Stimulated activated CD4-positive, alpha-beta T cell treated with anti-CD3 and anti-CD28 coated beads, TNF-alpha, amount 100 ng/mL, for 4 hours (primary cell): ENCODE results near the gene ADCY2.

Experiments used
- DNase-seq, 3 experiments: peaks; one replicate each; pipeline ENCODE4 v3.0.0-alpha.2; 2020; ENCODE audit warnings: low read depth in 3 of 3

The ADCY2 gene

GRCh38 chr5:7503564-7503963 lies 107.6 kb downstream of the ADCY2 start:
- DNase-seq: no peak

GRCh38 chr5:7515284-7515914 lies 119.5 kb downstream of the ADCY2 start:
- DNase-seq: no peak

DNA sequence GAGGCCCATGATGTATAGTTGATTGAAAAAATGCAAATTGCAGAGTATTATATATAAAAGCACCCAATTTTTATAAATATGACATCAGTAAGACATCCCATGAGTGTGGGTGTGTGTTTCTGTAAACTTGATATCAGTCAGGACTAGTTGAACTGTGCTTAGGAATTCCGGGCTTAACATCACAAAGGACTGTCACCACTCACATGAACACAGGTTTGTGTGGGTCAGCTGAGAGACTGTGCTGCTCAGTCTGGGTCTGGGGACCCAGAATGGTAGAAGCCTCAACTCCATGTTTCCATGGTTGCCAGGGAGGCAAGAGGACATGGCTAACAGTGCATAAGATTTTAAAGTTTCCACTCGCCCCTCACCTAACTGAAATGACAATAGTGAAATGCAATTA lies 120.3 kb downstream of the ADCY2 start:
- no peak for DNase-seq

GRCh38 chr5:7517006-7517405 lies 121.1 kb downstream of the ADCY2 start:
- no peak for DNase-seq

- no peak for DNase-seq
Measured at GRCh38 chr5:7518947-7519560, 123.1 kb downstream of the ADCY2 start.

GRCh38 chr5:7519564-7519963 lies 123.6 kb downstream of the ADCY2 start:
- DNase-seq: no peak

- no peak for DNase-seq
Measured at GRCh38 chr5:7529880-7530279, 133.9 kb downstream of the ADCY2 start.

DNA sequence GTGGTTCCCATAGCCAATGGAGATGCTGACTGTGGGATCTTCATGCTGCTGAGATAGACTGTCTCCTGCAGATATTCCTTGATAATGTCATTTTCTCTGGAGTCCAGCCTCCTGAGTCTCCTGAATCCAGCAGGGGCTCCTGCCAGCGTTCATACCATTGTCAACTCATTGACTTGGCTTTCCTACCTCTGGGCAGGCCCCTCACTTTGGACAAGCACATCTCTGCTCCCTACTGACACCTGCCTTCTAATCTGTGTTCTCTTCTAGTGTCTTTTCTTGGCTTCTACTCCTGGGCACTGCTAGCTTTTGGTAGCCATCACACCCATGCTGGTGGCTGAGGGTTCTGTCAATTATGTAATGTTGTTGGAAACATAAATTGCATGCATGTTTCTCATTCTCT lies 138.0 kb downstream of the ADCY2 start:
- no peak for DNase-seq

DNA sequence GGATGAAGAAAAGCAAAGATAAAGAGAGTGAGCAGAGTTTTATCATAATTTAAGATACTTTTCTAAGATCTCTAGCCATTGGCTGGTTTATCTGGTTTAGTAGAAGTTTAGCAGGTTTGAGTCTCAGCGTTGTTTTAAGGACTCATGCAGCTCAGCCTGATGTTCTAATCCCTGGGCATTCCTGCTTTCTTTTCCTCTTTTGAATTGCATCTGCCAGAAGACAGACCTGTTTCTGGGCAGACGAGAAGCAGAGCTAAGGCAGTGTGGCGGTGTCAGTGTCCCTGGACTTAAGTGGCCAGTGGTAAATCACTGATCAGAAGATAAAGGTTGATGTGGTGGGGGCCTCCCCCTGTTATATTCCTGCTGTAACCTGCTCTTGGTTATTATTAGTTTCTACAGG lies 138.6 kb downstream of the ADCY2 start:
- no peak for DNase-seq

- no peak for DNase-seq
Measured at GRCh38 chr5:7537573-7537972, 141.6 kb downstream of the ADCY2 start.

- DNase-seq: no peak
Measured at GRCh38 chr5:7539571-7539970, 143.6 kb downstream of the ADCY2 start.

DNA sequence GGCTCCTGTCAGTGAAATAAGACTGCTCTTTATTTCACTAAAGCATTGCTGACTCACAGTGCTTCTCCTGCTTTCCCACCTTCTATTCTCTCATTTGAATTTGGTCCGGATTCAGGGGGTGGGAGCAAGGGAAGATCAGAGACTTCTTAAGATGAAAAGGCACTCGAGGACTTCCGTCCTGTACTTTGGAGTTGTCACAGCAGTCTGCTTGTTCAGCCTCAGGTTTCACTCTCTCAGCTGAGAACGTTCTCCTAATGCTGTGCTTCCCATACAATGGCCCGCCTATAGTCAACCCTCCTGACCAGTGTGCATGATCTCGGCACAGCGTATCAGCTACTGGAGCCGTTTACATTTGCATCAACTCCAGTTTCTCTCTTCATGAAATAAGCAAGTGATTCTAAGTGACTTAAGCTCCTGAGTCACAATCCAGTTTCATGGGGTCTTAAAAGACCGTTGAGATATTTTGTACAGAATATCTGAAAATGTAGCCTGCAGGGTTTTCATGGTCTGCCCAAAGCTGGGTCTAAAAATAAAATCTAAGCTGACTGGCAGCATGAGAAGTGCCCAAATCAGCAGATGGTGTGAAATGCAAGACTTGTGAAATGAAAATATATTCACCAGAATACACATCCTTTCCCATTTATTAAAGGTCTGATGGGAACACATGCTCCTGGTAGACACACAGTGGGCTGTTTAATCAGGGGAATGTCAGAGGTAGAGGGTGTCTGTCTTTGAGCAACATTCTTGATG lies 145.0 kb downstream of the ADCY2 start:
- DNase-seq: no peak

DNA sequence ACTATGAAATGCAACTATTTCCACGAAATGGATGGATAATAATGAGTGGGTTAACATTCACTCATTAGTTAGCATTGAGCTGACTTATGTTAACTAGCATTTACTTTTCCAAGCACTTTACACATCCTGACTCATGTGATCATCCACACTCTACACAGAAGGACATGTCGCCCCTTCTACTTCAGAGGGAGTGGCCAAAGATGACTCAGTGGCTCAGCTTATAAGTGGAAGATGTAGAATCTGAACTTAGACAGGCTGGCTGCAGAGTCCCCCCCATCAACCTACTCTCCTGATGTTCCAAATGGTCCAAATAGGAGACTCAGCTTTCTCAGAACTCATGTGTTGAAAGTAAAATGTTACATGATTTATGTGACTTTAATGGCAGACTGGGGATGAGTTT lies 146.0 kb downstream of the ADCY2 start:
- DNase-seq: no peak

- no peak for DNase-seq
Measured at GRCh38 chr5:7546555-7546954, 150.6 kb downstream of the ADCY2 start.

- no peak for DNase-seq
Measured at GRCh38 chr5:7548596-7548995, 152.7 kb downstream of the ADCY2 start.

GRCh38 chr5:7565559-7565958 lies 169.6 kb downstream of the ADCY2 start:
- DNase-seq: no peak

DNA sequence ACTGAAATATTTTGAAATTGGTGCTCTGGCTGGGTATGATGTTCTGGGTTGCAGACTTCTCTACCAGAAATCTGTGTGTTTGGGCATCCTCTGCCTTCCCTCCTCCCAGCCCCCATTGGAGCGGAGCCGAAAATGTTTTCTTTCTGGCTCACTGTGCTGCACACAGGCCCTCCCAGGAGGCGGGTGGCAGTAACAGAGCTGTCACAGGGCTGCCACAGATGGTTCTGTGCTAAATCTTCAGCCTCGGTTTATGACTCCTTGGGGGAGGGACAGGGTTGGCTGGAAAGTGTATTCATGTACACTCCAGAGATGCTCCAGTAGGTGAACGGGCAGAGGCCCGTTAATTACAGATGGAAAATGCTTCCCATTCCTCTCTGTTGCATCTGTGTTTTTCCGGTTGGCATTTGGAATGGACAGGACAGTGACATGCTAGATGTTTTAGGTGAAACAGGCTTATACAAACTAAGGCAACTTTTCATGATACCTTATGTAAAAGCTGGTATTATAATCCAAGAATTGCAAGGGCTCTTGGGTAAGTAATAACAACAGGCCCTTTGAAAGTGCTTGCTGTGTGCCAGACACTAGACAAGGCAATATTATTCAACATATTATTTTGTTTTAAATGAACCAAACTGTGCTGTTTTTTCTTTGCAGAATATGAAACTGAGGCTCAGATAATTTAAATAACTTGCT lies 180.2 kb downstream of the ADCY2 start:
- no peak for DNase-seq

DNA sequence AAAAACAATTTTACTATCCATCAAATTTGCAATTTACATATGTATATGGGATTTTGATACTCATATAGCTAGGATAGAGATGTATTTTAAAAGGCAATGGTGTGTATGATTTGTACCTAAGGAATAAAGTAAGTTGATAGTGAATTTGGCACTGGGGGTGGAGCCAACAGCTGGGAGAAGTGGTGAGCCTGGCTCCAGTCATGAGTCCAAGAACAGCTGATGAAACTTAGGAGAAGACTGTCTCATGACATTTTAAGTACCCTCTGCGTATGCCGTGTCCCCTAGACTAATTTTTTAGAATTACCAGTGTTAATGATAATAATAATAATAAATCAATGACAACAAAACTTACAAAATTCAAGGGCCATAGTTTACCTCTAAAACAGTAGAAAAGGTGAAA lies 181.4 kb downstream of the ADCY2 start:
- DNase-seq: no peak

DNA sequence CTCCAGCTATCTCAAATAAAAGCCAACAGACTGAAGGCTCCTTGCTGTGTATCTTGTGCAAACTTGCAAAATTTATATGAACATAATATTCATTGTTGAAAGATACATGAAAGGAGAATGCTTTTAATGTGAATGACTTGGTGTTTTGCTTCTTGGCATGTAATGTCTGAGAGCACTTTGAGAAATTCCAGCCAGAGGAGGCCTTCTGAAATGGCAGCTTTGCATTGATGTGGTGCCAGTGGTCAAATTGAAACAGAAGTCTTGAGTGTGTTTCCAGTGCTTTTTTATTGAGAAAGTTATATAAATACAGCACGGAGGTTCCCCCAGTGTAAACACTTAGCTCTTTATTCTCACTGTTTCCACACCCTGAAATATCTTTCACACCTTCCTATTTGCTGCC lies 182.1 kb downstream of the ADCY2 start:
- no peak for DNase-seq

DNA sequence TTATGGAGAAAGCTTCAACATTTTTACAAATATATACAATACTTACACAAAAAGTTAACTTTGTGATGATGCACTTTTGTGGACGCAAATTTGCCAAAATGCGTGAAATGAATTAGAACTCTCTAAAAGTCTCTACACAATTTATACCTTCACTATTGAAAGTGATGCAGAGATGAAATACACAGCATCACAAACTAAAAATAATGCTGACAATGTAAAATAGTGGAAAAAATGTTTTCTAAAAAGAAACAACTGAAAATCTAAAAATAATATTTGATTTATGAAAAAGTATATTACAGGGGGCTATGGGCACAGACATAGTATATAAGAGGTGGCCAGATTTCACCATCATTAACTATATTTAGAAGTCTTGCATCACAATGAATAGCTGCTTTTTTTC lies 188.8 kb downstream of the ADCY2 start:
- DNase-seq: no peak

- no peak for DNase-seq
Measured at GRCh38 chr5:7585807-7586206, 189.9 kb downstream of the ADCY2 start.

GRCh38 chr5:7586480-7586879 lies 190.5 kb downstream of the ADCY2 start:
- no peak for DNase-seq

DNA sequence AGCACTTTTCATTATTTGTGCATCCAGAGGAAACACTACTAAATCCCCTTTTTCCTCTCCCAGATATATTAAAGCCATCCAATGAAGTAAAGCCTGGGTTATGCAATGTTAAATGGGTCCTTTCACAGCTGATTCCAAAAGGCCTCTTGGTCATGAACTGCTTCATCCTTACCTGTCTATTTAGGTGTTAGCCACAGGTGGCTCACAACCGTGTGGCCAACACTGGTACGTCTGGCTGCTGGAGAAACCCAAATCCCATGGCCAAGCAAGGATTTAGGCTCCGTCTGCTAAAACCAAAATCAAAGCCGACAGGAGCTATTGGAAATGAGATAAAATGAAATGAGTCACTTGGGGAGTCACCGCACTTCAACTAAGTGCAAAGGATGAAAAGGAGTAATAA lies 193.9 kb downstream of the ADCY2 start:
- DNase-seq: no peak
